CD4-positive, alpha-beta T cell treated with Interleukin-2 at 100 ng/mL for 4 hours (primary cell): ENCODE measurements around the gene SMNDC1.
A peak's percentile ranks its signal among the peaks of the same experiment; 100 is the strongest.
"Not testable (repeated sequence)": the region's sequence is repeated elsewhere in the genome, so short reads cannot be mapped to it uniquely, and the experiment has no call there.

ENCODE experiments used
- DNase-seq: peaks from one replicate; pipeline ENCODE4 v3.0.0-alpha.2; 2020; ENCODE audit warnings: low spot score

SMNDC1 gene

DNA sequence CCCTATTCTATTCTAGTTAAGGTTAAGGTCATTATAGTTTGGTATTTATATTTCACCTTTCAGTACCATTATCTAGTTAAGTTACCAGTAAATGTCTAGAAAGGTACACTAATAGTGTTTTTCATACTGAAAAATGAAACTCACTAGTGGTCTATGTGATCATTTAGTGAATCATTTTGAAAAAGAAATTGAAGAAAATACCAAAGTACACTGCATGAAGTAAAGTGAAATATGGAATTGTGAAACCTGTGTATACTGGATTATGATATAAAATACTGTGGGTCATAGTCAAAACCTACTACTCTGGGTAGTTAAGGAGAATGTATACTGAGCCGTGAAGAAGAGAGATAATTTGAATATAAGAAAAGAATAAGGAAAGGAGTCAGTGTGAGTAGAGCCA lies 53.3 kb downstream of the SMNDC1 start:
- DNase-seq, result not testable (repeated sequence)

- not testable (repeated sequence) for DNase-seq
These were observed 55.2 kb downstream of the SMNDC1 start for GRCh38 chr10:110249489-110249888.

GRCh38 chr10:110247833-110248232 lies 56.9 kb downstream of the SMNDC1 start:
- DNase-seq, result not testable (repeated sequence)

DNA sequence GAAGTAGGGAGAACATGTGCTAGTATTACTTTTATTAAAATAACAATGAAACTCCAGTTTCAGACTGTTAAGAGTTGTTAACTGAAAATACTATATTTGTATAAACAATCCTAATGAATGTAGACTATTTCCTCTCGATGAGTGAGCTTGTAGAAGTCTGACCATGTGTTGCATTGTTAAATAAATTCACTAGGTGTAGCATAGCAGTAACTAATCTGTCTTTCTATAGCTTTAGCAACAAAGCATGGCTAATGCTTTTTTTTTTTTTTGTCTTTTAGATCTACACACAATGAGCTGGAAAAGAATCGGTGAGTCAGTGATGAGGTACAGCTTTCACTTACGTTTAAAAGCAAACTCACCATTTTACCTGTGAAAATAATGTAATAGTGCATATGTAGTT lies 60.2 kb downstream of the SMNDC1 start:
- DNase-seq, result no peak

DNA sequence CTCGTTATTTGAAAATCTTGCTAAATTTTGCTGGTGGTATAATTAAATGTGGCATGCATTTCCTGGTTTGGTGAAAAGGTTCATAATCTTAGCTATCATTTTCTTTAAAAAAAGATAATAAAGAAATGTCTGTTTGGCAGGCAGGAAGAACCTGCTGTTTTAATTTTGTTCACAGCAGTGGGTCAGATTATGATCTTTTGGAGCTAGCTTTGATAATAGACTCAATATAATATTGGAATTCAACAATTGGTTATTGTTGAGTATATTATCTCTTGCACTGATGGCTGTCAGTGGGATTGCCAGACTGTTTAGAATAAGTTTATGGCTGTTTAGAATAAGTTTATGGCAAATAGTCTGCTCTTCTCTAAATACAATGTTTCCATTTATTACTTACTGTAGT lies 62.2 kb downstream of the SMNDC1 start:
- DNase-seq, result no peak

DNA sequence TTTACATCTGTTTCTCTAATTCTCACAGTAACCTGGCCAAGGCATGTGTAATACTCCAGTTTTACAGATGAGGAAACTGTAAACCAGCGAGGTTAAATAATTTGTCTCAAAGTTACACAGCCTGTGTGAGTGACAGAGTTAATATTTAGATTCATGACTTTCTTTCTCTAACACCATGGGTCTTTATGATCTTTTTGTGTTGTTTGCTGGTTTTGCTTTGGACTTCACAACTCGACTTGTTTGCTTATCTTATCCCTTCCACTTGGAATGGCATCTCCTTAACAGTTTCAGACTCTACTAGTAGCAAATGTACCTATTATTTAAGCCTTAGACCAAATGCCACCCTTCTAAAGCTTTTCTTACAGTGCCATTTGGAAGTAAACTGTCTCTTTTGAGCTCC lies 62.9 kb downstream of the SMNDC1 start:
- DNase-seq, result no peak

- peak; percentile 13 for DNase-seq
These were observed 63.3 kb downstream of the SMNDC1 start for GRCh38 chr10:110241407-110241806.
